ENCODE data around the gene FGF7. TPM values are rescaled to one million over a fixed set of nuclear protein-coding genes. Genes with fewer than 3 reads are reported as not detected.
"Not testable (repeated sequence)": the region's sequence is repeated elsewhere in the genome, so short reads cannot be mapped to it uniquely, and the experiment has no call there.

Gene FGF7
- 44.2 TPM for total RNA-seq

- DNase-seq: peak; percentile 83
Observed at GRCh38 chr15:49423021-49423420, at the start of gene FGF7. TSS of gene FGF7 (plus strand) at chr15:49423242. CDS start at chr15:49424298, 1,056 bp downstream.

- no peak for DNase-seq
Observed at GRCh38 chr15:49379996-49380395, 43.0 kb upstream of the FGF7 start.

GRCh38 chr15:49380912-49381311, 42.1 kb upstream of the FGF7 start:
- no peak for DNase-seq

GRCh38 chr15:49382394-49382793, 40.6 kb upstream of the FGF7 start:
- DNase-seq: no peak

- DNase-seq: no peak
Observed at GRCh38 chr15:49383266-49383665, 39.8 kb upstream of the FGF7 start.

- no peak for DNase-seq
Observed at GRCh38 chr15:49387471-49387870, 35.6 kb upstream of the FGF7 start.

GRCh38 chr15:49402515-49403296, 20.3 kb upstream of the FGF7 start:
- not testable (repeated sequence) for DNase-seq

GRCh38 chr15:49406352-49407118, 16.5 kb upstream of the FGF7 start:
- DNase-seq: no peak

- peak; percentile 45 for DNase-seq
Observed at GRCh38 chr15:49410641-49411040, 12.4 kb upstream of the FGF7 start.

- DNase-seq: peak; percentile 69
Observed at GRCh38 chr15:49412797-49413196, 10.2 kb upstream of the FGF7 start.

- no peak for DNase-seq
Observed at GRCh38 chr15:49415149-49415548, 7.9 kb upstream of the FGF7 start.

- DNase-seq: no peak
Observed at GRCh38 chr15:49415638-49416037, 7.4 kb upstream of the FGF7 start.

- no peak for DNase-seq
Observed at GRCh38 chr15:49418811-49419210, 4.2 kb upstream of the FGF7 start.

GRCh38 chr15:49421991-49422390, 1.1 kb upstream of the FGF7 start:
- no peak for DNase-seq

GRCh38 chr15:49423901-49424550, 984 bp downstream of the FGF7 start:
- peak; percentile 57 for DNase-seq

GRCh38 chr15:49424954-49425353, 1.9 kb downstream of the FGF7 start:
- no peak for DNase-seq

GRCh38 chr15:49427372-49427771, 4.3 kb downstream of the FGF7 start:
- DNase-seq: no peak

- DNase-seq: peak; percentile 59
Observed at GRCh38 chr15:49428409-49429095, 5.5 kb downstream of the FGF7 start.

GRCh38 chr15:49430046-49430445, 7.0 kb downstream of the FGF7 start:
- no peak for DNase-seq

GRCh38 chr15:49435174-49435573, 12.1 kb downstream of the FGF7 start:
- DNase-seq: no peak

GRCh38 chr15:49436751-49437150, 13.7 kb downstream of the FGF7 start:
- DNase-seq: peak; percentile 34

GRCh38 chr15:49438962-49439631, 16.1 kb downstream of the FGF7 start:
- peak; percentile 36 for DNase-seq

All from skin of body (tissue), 2 donors.